ENCODE measurements around the gene GMDS.

DNA sequence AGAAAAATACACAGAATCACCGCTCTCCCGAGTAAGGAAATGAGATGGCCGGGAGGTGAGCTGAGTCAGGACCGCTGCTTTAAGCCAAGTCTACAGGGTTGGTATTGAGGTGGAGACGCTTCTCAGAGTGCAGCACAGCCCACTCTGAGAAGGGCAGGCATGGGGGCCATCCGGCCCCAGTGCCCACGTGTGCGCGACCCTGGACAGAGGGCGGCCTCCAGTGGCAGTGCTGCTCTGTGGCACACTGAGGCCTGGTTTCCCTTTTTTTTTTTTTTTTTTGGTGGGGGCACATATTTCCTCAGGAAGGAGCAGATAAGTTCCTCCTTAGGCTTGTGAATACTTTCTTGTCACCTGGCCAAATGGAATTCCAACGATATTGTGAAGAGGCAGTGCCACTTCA, 546.9 kb downstream of the GMDS start:
- TF ChIP-seq CTCF (IDR thresholded peaks at IDR 0.05; ENCODE audit: borderline replicate concordance, extremely low read depth, low read length, poor library complexity, severe bottlenecking) (no peak), EZH2 (IDR thresholded peaks at IDR 0.05; ENCODE audit: borderline replicate concordance, low read depth, low read length, severe bottlenecking) (no peak)

All from DND-41 (cell line).